ENCODE measurements around the gene ZBTB7C.

Gene ZBTB7C

GRCh38 chr18:48027401-48027963 lies 381.7 kb downstream of the ZBTB7C start:
- DNase-seq = no peak

DNA sequence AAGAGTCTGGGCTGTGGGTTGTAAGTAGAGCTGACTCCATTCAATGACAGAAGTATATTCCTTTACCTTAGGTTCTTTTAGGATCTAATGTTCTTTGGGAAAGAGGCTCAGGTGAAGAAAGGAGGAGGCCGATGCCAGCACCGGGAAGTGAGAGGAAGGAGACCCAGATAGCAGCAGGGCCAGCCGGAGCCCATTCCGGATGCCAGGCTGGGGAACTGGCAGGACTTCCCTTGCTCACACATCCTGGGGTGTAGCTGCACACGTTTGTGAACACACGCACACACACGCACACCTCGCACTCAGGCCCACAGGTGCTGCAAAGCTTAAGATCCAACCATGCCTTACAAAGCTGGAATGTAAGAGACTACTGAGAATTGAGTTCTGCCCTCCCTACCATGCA lies 383.0 kb downstream of the ZBTB7C start:
- DNase-seq = no peak

DNA sequence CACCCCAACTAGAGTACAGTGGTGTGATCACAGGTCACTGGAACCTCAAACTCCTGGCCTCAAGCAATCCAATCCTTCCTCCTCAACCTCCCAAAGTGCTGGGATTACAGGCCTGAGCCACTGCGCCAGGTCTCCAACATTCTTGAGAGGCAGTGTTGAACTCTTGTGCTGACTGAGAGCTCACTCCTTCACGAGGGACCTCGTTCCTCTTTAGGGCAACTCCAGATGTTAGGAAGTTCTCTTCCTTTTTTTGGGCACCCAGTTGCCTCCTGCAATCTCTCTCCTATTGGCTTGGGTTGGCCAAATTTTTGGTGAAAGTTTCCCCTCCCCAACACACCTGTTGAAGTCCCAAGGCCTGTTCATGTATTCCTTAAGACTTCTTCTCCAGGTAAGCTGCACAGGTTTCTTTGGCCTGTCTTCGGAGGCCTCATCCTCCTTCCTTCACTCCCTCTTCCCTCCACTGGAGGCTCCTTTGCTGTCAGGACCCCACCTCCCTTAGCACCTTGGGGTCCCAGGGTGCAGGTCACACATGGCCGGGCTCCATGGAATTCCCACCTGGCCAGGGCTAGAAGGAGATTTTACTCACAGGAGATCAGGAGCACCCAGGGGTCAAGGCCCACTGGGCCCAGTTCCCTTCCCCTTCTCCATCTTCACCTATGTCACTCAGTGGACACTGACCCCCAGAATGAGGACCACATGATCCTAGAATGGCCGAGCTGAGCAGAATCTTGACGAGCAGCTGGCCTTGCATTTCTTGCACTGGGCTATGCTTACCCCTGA lies 384.1 kb downstream of the ZBTB7C start:
- no peak for DNase-seq

- no peak for DNase-seq
These were observed 385.1 kb downstream of the ZBTB7C start for GRCh38 chr18:48024009-48024512.

DNA sequence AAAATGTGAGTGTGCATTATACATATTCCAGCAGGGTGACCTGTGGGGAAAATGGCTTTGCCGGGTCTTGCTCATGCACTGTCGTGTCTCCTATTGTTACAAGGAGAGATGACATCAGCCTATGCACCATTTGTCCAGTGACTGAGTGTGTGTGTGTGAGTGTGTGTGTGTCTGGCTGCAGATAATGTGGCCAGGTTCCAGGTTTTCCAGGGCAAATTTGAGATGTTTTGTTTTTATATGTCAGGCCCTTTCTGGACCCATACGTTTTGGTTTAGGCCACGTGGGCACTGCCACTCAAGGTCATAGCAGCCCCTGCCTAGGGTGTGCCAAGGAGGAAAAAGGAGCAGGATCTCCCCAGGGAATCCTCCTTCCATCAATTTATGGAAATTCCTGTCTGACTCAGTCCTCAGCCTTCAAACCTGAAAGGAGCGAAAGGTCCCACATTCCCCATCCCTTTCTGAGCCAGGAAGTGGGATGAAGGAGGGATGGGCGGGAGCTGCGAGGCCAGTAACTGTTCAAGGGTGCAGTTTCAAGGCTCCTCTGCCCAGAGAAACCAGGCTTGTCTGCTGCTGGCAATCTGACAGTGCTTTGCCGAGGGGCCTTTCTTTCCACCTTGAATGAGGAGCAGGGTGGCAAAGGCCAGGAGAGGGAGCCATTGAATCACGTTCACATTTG lies 385.7 kb downstream of the ZBTB7C start:
- DNase-seq = peak; percentile 20 to 65

DNA sequence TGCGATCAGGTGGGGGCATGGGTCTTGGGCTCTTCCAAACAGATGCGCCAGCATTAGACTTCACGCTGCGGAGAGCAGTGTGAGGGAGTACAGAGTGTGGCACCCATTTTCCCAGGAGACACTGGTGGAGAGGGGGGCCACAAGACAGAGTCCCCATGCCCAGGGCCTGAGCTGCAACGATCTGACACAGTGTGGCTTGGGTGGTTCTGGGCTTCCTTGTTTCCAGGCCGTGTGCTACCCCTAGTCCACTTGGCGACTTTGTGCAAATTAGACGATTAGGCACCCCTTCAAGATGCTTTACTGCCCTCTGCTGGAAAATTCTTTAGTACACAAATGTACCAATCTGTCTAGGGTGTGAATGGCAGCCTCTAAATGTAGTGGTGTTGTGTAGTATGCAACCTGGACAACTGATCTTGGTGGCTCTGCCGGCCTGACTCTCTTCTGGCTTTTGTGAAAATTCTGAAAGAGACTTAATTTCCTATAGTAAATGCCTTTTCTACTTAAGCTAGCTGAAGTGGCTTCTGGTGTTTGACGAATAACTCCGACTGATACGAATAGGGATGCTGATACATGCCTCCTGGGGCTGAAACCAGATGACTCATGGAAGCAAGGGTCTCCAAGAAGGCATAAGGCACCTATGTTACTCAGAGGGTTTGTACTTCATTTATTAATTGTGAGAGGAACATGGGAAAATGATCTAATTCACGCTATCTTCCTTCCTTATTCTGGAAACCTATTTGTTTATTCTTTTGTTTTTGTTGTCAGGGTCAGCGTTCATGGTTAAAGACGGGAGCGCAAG lies 386.5 kb downstream of the ZBTB7C start:
- peak; percentile 85 to 89 for DNase-seq

- no peak for DNase-seq
These were observed 387.2 kb downstream of the ZBTB7C start for GRCh38 chr18:48022021-48022420.

- no peak for DNase-seq
These were observed 387.8 kb downstream of the ZBTB7C start for GRCh38 chr18:48021273-48021914.

DNA sequence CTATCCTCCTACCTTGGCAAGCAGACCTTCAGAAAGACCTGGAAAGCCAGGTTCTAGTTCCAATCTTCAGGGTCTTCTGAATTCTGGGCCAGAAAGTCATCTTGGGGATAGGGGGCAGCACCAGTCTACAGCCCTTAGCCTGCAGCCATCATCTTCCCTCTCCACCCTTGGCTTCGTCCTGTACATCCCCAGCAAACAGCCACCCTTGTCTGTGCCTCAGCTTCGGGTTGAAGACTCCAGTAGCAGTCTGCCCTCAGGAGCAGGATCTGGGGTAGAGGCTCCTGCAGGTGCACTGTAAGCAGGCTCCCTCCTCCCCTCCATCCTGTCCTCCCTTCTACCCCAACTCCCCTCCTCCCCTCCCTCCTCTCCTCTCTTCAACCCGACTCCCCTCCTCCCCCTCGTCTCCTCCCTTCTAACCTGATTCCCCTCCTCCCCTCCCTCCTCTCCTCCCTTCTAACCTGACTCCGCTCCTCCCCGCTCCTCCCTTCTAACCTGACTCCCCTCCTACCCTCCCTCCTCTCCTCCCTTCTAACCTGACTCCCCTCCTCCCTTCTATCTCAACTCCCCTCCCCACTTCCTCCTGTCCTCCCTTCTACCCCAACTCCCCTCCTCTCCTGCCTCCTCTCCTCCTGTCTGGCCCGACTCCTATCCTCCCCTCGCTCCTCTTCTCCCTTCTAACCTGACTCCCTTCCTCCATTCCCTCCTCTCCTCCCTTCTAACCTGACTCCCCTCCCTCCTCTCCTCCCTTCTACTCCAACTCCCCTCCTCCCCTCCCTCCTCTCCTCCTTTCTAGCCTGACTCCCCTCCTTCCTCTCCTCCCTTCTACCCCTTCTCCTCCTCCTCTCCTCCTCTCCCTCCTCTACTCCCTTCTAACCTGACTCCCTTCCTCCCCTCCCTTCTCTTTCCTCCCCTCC lies 388.6 kb downstream of the ZBTB7C start:
- no peak for DNase-seq

- DNase-seq = no peak
These were observed 389.4 kb downstream of the ZBTB7C start for GRCh38 chr18:48019557-48020325.

DNA sequence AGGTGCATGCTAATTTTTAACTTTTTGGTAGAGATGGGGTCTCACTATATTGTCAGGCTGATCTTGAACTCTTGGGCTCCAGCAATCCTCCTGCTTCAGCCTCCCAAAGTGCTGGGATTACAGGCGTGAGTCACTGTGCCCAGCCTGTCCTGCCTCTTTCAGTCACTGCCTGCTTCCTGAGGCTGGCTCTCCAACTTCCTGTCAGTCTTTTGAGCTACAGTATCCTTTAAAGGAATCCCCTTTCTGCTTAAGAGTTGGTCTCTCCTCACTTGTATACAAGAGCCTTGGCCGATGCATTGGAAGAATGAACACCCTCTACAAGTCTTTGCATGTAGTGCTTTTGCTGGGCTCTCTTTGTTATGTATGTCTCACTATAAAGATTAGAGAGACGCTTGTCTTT lies 390.3 kb downstream of the ZBTB7C start:
- no peak for DNase-seq

GRCh38 chr18:48017635-48018034 lies 391.5 kb downstream of the ZBTB7C start:
- DNase-seq = no peak

DNA sequence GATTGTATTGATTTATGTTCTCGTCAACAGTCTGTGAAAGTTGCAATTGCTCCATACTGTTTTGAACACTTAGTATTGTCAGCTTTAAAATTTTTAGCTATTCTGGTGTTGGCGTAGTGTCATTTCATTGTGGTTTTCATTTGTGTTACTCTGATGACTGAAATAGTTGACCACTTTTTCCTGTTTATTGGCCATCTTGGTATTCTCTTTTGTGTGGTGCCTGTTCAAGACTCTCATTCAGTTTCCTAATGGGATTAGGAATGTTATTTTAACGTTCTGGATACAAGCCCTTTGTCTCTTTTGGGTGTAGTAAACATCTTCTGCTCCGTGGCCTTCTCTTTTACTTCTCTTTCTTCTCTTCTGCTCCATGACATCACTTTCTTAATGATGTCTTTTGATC lies 396.0 kb downstream of the ZBTB7C start:
- no peak for DNase-seq

- no peak for DNase-seq
These were observed 397.2 kb downstream of the ZBTB7C start for GRCh38 chr18:48011926-48012465.

DNA sequence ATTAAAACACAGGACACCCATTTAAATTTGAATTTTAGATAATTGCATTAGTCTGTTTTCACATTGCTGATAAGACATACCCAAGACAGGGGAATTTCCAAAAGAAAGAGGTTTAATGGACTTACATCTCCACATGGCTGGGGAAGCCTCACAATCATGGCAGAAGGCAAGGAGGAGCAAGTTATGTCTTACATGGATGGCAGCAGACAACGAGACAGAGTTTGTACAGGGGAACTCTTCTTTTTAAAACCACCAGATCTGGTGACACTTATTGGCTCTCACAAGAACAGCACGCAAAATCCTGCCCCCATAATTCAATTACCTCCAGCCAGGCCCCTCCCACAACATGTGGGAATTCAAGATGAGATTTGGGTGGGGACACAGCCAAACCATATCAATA lies 398.9 kb downstream of the ZBTB7C start:
- no peak for DNase-seq

GRCh38 chr18:48009116-48009745 lies 400.0 kb downstream of the ZBTB7C start:
- DNase-seq = no peak

GRCh38 chr18:48007955-48008701 lies 401.1 kb downstream of the ZBTB7C start:
- DNase-seq = peak; percentile 29 to 85

DNA sequence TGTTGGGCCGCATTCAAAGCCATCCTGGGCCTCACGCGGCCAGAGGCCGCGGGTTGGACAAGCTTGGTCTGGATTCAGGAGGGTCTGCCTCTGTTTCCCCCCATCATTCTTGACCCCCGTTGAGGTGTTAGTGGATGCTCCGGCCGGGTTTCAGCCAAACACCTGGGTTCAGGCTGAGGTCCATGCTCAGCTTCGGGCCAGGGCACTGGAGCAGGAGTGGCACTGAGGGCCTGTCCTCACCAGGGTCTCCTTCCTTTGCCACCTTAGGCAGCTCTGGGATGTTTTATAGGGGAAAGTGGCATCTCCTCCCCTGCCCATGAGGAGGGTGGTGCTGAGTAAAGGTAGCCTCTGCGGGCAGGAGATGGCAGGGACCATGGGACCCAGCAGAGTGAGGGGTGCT lies 401.8 kb downstream of the ZBTB7C start:
- DNase-seq = no peak
